Psoas muscle (tissue), 8 donors: ENCODE results near the gene TMEM131L. TPM values are rescaled to one million over a fixed set of nuclear protein-coding genes. Genes with fewer than 3 reads are reported as not detected.

ENCODE experiments used
- ATAC-seq, 4 donors: fragments of 200-7000 bp; cut with Tn5 transposase; one replicate each; pipeline ENCODE4 v1.9.1; 2020; ENCODE audit warnings: moderate library complexity in 3 of 4, mild to moderate bottlenecking in 2 of 4
- DNase-seq, 2 donors: peaks; one replicate each; pipeline ENCODE4 v3.0.0-alpha.2; 2020
- H3K27ac ChIP-seq: fragments of 200-600 bp; one replicate; pipeline ENCODE4 v1.8.0; 2022
- H3K27me3 ChIP-seq, 3 donors: fragments of 200-600 bp in 1 of 3; one replicate each; pipeline versions ENCODE4 v1.6.1 to v1.8.0; 2013 to 2022; ENCODE audit warnings: low read length in 2 of 3, mild to moderate bottlenecking in 2 of 3, moderate library complexity in 1 of 3; ENCODE audit not compliant: insufficient read depth in 3 of 3
- H3K36me3 ChIP-seq, 2 donors: fragments of 200-600 bp in 1 of 2; one replicate each; pipeline versions ENCODE4 v1.6.1 to v1.8.0; 2013 to 2022; ENCODE audit warnings: low read depth in 1 of 2, mild to moderate bottlenecking in 1 of 2, moderate library complexity in 1 of 2; ENCODE audit not compliant: insufficient read depth in 1 of 2
- H3K4me1 ChIP-seq: fragments of 200-600 bp; one replicate; pipeline ENCODE4 v1.8.0; 2022
- H3K4me3 ChIP-seq: fragments of 200-600 bp; one replicate; pipeline ENCODE4 v1.8.0; 2022; ENCODE audit warnings: mild to moderate bottlenecking
- H3K9me3 ChIP-seq: fragments of 200-600 bp; one replicate; pipeline ENCODE4 v1.8.0; 2022
- WGBS, 3 donors: extraction: QIAGEN DNeasy Blood & Tissue Kit; methylation state at CpG; one replicate each; pipeline versions ENCODE4 v1.1.6 to v1.1.7; 2013; 5-methylcytosine and 5-hydroxymethylcytosine counted together
- intact Hi-C, 2 donors: fragments of 100-400 bp; cut with DNase I; formaldehyde crosslinking; loops; one replicate each; pipeline versions ENCODE4 v1.11.0 to v1.14.2; 2022
- polyA plus RNA-seq, 3 donors: library from polyadenylated mRNA; stranded (reverse); fragments of 200-250 nt; gene quantifications; one replicate each; pipeline ENCODE4 v1.2.3, GENCODE V29; 2013
- total RNA-seq, 4 donors: library from RNA; stranded (reverse); fragmentation: NEBNext Ultra II Directional in 2 of 4; extraction: Animal tissue kit (Norgen Biotek cat#: 25700) in 2 of 4; gene quantifications; one replicate each; pipeline versions ENCODE4 v1.2.1 to v1.2.4, GENCODE V29; 2021 to 2023
- TF ChIP-seq, protein P1 (sequence below): fragments of 200-600 bp; IDR thresholded peaks from one replicate; pipeline ENCODE4 v1.8.0; 2022; ENCODE audit warnings: antibody characterized with exemption
- donor health status: healthy with polysubstance abuse.
- donor health status: DM: no; HTN: no; CAD: no; lungs with moderate emphysema.
- donor health status: Bipolar disorder and iron deficiency.
- donor health status: healthy.
- donor health status: DM: yes; HTN: yes; CAD: no.
- donor health status: DM: no; HTN: no; CAD: no.
- donor health status: DM: no; HTN: no; CAD: no.
- donor health status: DM: yes; HTN: yes; CAD: no.

The TMEM131L gene
- total and polyA plus RNA-seq, 7 donors = 2.1 to 21.2 (median 6.9) TPM

GRCh38 chr4:153683763-153684181 is 217.6 kb downstream of the TMEM131L start:
- Histone ChIP-seq H3K4me3 (peak overlapping the region; percentile 70), H3K27me3 (peaks cover 0 to 48% (median 12%) of the 10 kb centered on the region in 3 donors), H3K36me3 (no peaks in the 10 kb centered on the region), H3K9me3 (peaks cover 7% of the 10 kb centered on the region), H3K4me1 (peaks cover 3% of the 10 kb centered on the region), H3K27ac (no peak overlapping the region)
- intact Hi-C loops = no loop called here
- DNase-seq (no peak), ATAC-seq (peak in 1 of 4 donors; percentile 80)
- TF ChIP-seq, protein P1, sequence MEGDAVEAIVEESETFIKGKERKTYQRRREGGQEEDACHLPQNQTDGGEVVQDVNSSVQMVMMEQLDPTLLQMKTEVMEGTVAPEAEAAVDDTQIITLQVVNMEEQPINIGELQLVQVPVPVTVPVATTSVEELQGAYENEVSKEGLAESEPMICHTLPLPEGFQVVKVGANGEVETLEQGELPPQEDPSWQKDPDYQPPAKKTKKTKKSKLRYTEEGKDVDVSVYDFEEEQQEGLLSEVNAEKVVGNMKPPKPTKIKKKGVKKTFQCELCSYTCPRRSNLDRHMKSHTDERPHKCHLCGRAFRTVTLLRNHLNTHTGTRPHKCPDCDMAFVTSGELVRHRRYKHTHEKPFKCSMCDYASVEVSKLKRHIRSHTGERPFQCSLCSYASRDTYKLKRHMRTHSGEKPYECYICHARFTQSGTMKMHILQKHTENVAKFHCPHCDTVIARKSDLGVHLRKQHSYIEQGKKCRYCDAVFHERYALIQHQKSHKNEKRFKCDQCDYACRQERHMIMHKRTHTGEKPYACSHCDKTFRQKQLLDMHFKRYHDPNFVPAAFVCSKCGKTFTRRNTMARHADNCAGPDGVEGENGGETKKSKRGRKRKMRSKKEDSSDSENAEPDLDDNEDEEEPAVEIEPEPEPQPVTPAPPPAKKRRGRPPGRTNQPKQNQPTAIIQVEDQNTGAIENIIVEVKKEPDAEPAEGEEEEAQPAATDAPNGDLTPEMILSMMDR = no peak
- 8 to 12% (median 10%) methylated on average over 27 of the region's 27 CpGs for WGBS, 3 donors

GRCh38 chr4:153684182-153684970 is 218.2 kb downstream of the TMEM131L start, which contains the start of gene TLR2:
Gene TLR2 (plus strand): TSS chr4:153684280. CDS start chr4:153702908, 18,628 bp downstream.
- no peak within 1 kb of the TSS for H3K27ac ChIP-seq
- TF ChIP-seq, protein P1 = no peak
- peaks cover 9% of the 10 kb centered on the region for H3K9me3 ChIP-seq
- DNase-seq = peak; percentile 61 to 80
- WGBS, 3 donors = 1% methylated on average over 52 to 75 of the region's 75 CpGs
- H3K36me3 ChIP-seq = no peaks in the 10 kb centered on the region
- H3K4me1 ChIP-seq = peaks cover 3% of the 10 kb centered on the region
- peak within 1 kb of the TSS; percentile 70 for H3K4me3 ChIP-seq
- peaks cover 0 to 48% (median 12%) of the 10 kb centered on the region in 3 donors for H3K27me3 ChIP-seq
- peak; percentile 46 to 74 (median 60) for ATAC-seq
- intact Hi-C loops = no loop called here

GRCh38 chr4:153684971-153685371 is 218.8 kb downstream of the TMEM131L start:
- 25 to 27% (median 25%) methylated on average over 9 of the region's 9 CpGs for WGBS, 3 donors
- peak in 1 of 4 donors; percentile 13 for ATAC-seq
- H3K27ac ChIP-seq = no peak overlapping the region

More at GRCh38 chr4:153684971-153685371, 218.8 kb downstream of the TMEM131L start:
- H3K4me1 ChIP-seq = peaks cover 3% of the 10 kb centered on the region
- DNase-seq = no peak
- no peaks in the 10 kb centered on the region for H3K36me3 ChIP-seq
- intact Hi-C loops = loop anchor here in 1 of 2 donors (5.0 kb wide), 1 partner anchor 947 kb away; no protein-coding TSS in a partner anchor
- peaks cover 9% of the 10 kb centered on the region for H3K9me3 ChIP-seq
- H3K27me3 ChIP-seq = peaks cover 0 to 48% (median 12%) of the 10 kb centered on the region in 3 donors
- peak overlapping the region; percentile 70 for H3K4me3 ChIP-seq
- TF ChIP-seq, protein P1 = no peak

Other genes with a start within 250 kb of the TMEM131L start
- gene MND1, start 121.7 kb upstream of the TMEM131L start, total RNA-seq = 1 to 10 TPM in 1 of 4 donors, not detected in 3; 1.4 TPM
- gene MND1, start 121.7 kb upstream of the TMEM131L start, polyA plus RNA-seq = under 1 TPM; 0.12 to 0.48 (median 0.32) TPM
- 1 to 10 TPM; 1.8 to 3.7 (median 2.5) TPM for gene TLR2, start 217.9 kb downstream of the TMEM131L start, total RNA-seq
- gene TLR2, start 217.9 kb downstream of the TMEM131L start, polyA plus RNA-seq = 1 to 10 TPM in 1 of 3 donors, under 1 TPM in 2; 0.42 to 1.8 (median 0.44) TPM